GM12865 (cell line): ENCODE data around the gene SAV1.
"Not testable (repeated sequence)": the region's sequence is repeated elsewhere in the genome, so short reads cannot be mapped to it uniquely, and the experiment has no call there.

Experiments
- DNase-seq: peaks from one replicate; pipeline ENCODE4 v3.0.0; 2010; ENCODE audit warnings: low read depth
- H3K4me3 ChIP-seq: 2 replicates; pipeline ENCODE4 v1.5.1; 2011; ENCODE audit warnings: mild to moderate bottlenecking, low read depth, low read length, control low read depth
- CTCF ChIP-seq: IDR thresholded peaks from 2 replicates; pipeline ENCODE4 v1.5.1; 2011; ENCODE audit warnings: low read length, control low read depth, low read depth, inconsistent platforms; ENCODE audit not compliant: insufficient read depth; ENCODE audit errors: missing control alignments

Gene SAV1

DNA sequence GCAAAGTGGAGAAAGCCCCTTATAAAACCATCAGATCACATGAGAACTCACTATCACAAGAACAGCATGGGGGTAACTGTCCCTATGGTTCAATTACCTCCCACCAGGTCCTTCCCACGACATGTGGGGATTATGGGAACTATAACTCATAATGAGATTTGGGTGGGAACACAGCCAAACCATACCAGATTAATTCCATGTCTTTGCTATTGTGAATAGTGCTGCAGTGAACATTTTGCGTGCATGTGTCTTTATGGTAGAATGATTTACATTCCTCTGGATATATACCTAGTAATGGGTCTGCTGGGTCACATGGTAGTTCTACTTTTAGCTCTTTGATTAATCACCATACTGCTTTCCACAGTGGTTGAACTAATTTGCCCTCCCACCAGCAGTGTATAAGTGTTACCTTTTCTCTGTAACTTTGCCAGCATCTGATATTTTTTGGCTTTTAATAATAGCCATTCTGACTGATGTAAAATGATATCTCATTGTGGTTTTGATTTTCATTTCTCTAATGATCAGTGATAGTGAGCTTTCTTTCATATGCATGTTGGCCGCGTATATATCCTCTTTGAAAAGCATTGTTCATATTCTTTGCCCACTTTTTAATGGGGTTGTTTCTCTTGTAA, 29.7 kb upstream of the SAV1 start:
- H3K4me3 ChIP-seq = no peak overlapping the region
- TF ChIP-seq CTCF = no peak
- DNase-seq = no peak

DNA sequence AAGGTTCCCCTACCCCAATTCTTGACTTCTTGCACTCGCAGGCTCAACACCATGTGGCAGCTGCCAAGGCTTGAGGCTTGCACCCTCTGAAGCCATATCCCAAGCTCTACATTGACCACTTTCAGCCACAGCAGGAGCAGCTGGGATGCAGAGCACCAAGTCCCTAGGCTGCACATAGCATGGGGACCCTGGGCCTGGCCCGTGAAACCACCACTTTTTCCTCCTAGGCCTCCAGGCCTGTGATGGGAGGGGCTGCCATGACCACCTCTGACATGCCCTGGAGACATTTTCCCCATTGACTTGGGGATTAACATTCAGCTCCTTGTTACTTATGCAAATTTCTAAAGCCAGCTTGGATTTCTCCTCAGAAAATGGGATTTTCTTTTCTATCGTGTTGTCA, 26.2 kb upstream of the SAV1 start:
- DNase-seq, H3K4me3 ChIP-seq: not testable (repeated sequence)

GRCh38 chr14:50688875-50689274, 20.8 kb upstream of the SAV1 start:
- no peak overlapping the region for H3K4me3 ChIP-seq
- no peak for TF ChIP-seq CTCF
- no peak for DNase-seq

GRCh38 chr14:50679674-50680073, 11.6 kb upstream of the SAV1 start:
- DNase-seq = no peak
- TF ChIP-seq CTCF = no peak
- H3K4me3 ChIP-seq = no peak overlapping the region

- no peak for TF ChIP-seq CTCF
- DNase-seq = no peak
- no peak overlapping the region for H3K4me3 ChIP-seq
Observed at GRCh38 chr14:50678163-50678562, 10.1 kb upstream of the SAV1 start.

DNA sequence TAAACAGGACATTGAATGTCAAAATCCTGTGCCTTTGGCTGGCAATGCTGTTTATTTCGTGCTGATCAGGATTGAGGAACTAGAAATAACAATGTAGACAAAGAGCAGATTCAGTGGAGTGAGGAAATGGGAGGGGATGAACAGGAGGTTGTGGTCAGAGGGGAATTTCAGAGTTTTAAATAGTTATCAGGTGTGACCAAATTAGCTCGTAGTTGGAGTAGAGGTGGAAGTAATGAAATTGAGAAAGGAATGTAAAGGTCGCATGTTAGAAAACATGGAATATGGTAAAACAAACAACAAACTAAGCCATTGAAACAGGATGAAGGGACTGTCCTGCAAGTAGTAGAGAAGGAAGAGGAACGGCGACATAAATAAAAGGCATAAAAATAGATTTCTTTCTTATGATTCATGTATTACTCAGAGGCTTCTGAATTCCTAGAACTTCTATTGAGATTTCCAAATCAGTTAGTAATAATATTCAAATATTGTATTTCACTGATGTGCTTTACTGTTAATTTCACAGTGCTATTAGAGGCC, 9.5 kb upstream of the SAV1 start:
- no peak for TF ChIP-seq CTCF
- H3K4me3 ChIP-seq = peak overlapping the region; percentile 35
- DNase-seq = peak; percentile 57

GRCh38 chr14:50676814-50677516, 8.9 kb upstream of the SAV1 start:
- TF ChIP-seq CTCF = no peak
- H3K4me3 ChIP-seq = peak overlapping the region; percentile 35

More at GRCh38 chr14:50676814-50677516, 8.9 kb upstream of the SAV1 start:
- DNase-seq = peak; percentile 11
